ENCODE results near the gene HECW1. TPM values are rescaled to one million over a fixed set of nuclear protein-coding genes. Genes with fewer than 3 reads are reported as not detected.

The HECW1 gene
- polyA plus RNA-seq, 2 of the 4 experiments (the other 2 are of a cell fraction), result 11.3 TPM

DNA sequence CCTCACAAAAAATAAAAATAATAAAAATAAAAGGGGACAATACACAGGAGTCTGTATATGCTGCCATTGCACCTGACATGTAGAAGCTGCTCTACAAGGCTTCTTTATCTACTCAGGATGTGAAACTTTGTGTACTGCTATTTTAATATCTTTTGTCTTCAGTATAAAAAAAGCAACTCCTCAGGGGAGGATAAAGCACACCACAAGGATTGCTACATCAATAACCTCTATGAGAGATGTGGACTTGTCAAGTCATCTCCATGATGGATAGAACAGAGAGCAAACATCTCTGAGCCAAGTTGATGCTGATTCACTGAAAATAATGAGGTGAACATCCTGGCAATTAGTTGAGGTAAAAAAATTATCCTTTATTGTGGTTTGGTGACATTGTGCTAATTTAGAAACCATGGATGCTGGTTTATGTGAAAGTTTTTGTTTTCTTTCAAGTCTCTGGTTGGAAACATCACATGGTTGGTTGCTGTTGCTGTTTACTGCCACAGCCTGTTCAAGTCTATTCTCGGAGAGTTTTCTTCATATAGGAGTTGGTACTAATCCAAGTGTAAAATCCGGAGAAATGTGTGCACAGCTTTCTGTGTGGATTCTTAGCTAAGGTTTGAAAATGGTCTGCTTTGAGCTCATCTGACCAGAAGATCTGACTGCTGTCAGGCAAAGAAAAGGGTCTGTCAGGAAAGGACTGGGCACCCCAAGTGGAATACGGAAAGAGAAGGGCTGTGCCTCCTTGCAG is 1.5 kb upstream of the HECW1 start:
- Histone ChIP-seq H3K4me3 (no peak overlapping the region), H3K9me3 (no peaks in the 10 kb centered on the region), H3K4me2 (no peak overlapping the region), H3K4me1 (peaks cover 15% of the 10 kb centered on the region; the same call in 1 of the 3 replicates), H3K27ac (no peak overlapping the region)
- ATAC-seq, result no peak
- ChIA-PET CTCF (no interaction called here), POLR2A (no interaction called here)
- 25% methylated on average over 3 of the region's 3 CpGs for WGBS (ENCODE audit: missing lambda C conversion rate)
- no peak for FAIRE-seq
- TF ChIP-seq HEYL (CRISPR knock-in tag; IDR thresholded peaks at IDR 0.05) (no peak), PHF8 (IDR thresholded peaks at IDR 0.05; ENCODE audit: borderline replicate concordance, low read depth) (no peak), POLR2A (IDR thresholded peaks at IDR 0.05; ENCODE audit: low read length) (no peak)
- DNase-seq (ENCODE audit: low read depth in 1 of 2, low spot score in 1 of 2), result no peak

DNA sequence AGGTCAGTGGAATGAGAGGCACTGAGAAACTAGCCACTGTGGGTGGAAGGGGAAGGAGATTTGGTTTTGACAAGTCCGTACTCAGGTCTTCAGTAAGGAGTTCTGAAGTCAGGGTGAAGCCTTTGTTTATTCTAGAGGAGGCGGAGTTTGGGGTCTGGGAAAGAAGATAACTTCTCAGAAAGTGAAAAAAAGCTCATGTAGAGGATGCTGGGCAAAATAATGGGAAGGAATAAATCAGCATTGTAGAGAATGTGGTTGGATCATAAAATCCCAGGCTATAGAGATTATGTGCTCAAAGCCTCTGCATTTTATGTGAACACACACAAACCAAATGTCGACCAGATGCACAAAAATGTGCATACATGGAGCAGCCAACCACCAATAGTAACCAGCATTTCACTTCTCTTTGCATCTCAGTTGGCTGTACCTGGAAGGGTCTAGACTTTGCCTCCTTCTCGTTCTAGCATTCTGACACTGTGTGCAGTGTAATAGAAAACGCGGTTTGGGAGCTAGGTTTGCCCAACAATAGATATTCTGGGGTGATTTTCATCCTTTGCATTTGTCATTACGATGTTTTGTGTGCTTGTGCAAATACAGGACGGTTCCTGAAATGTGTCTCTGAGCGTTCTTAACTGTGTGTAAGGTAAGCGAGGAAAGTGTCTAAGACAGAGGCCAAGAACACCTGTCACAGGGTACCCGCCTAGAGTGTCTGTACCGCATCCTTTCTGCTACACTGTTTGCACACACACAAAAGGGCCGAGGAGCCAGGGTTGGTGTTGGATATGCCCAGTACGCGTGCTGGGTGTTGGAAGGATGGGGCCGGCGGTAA is 603 bp upstream of the HECW1 start:
- Histone ChIP-seq H3K9me3 (no peaks in the 10 kb centered on the region), H3K27ac (no peak overlapping the region), H3K4me1 (peaks cover 15% of the 10 kb centered on the region; the same call in 1 of the 3 replicates), H3K4me2 (peak overlapping the region; percentile 92), H3K4me3 (peak overlapping the region; percentile 42; the same call in 2 of the 3 replicates)
- ATAC-seq (peak in 1 of 2 experiments; percentile 13; a peak in 1 of 6 replicates), FAIRE-seq (no peak), DNase-seq (ENCODE audit: low read depth in 1 of 2, low spot score in 1 of 2) (no peak)
- POLR2A ChIA-PET, result no interaction called here
- TF ChIP-seq, protein P1, sequence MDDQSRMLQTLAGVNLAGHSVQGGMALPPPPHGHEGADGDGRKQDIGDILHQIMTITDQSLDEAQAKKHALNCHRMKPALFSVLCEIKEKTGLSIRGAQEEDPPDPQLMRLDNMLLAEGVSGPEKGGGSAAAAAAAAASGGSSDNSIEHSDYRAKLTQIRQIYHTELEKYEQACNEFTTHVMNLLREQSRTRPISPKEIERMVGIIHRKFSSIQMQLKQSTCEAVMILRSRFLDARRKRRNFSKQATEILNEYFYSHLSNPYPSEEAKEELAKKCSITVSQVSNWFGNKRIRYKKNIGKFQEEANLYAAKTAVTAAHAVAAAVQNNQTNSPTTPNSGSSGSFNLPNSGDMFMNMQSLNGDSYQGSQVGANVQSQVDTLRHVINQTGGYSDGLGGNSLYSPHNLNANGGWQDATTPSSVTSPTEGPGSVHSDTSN (IDR thresholded peaks at IDR 0.05), result no peak
- no peak for TF ChIP-seq CHD2 (IDR thresholded peaks at IDR 0.05; ENCODE audit: low read length, partially characterized antibody)
- no peak for TF ChIP-seq ZNF302 (CRISPR knock-in tag; IDR thresholded peaks at IDR 0.05)
- TF ChIP-seq PHF8 (IDR thresholded peaks at IDR 0.05; ENCODE audit: borderline replicate concordance, low read depth), result no peak
- TF ChIP-seq CEBPB (IDR thresholded peaks at IDR 0.05), result no peak
- TF ChIP-seq, protein P2, sequence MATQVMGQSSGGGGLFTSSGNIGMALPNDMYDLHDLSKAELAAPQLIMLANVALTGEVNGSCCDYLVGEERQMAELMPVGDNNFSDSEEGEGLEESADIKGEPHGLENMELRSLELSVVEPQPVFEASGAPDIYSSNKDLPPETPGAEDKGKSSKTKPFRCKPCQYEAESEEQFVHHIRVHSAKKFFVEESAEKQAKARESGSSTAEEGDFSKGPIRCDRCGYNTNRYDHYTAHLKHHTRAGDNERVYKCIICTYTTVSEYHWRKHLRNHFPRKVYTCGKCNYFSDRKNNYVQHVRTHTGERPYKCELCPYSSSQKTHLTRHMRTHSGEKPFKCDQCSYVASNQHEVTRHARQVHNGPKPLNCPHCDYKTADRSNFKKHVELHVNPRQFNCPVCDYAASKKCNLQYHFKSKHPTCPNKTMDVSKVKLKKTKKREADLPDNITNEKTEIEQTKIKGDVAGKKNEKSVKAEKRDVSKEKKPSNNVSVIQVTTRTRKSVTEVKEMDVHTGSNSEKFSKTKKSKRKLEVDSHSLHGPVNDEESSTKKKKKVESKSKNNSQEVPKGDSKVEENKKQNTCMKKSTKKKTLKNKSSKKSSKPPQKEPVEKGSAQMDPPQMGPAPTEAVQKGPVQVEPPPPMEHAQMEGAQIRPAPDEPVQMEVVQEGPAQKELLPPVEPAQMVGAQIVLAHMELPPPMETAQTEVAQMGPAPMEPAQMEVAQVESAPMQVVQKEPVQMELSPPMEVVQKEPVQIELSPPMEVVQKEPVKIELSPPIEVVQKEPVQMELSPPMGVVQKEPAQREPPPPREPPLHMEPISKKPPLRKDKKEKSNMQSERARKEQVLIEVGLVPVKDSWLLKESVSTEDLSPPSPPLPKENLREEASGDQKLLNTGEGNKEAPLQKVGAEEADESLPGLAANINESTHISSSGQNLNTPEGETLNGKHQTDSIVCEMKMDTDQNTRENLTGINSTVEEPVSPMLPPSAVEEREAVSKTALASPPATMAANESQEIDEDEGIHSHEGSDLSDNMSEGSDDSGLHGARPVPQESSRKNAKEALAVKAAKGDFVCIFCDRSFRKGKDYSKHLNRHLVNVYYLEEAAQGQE (IDR thresholded peaks at IDR 0.05), result no peak
- no peak for TF ChIP-seq SREBF2 (IDR thresholded peaks at IDR 0.05)
- TF ChIP-seq MAFK (IDR thresholded peaks at IDR 0.05; ENCODE audit: partially characterized antibody), result no peak
- no peak for TF ChIP-seq KDM1A (IDR thresholded peaks at IDR 0.05; ENCODE audit: low read depth)
- TF ChIP-seq NR3C1 (IDR thresholded peaks at IDR 0.05), result no peak
- TF ChIP-seq ZC3H11A (IDR thresholded peaks at IDR 0.05), result no peak
- TF ChIP-seq, protein P3, sequence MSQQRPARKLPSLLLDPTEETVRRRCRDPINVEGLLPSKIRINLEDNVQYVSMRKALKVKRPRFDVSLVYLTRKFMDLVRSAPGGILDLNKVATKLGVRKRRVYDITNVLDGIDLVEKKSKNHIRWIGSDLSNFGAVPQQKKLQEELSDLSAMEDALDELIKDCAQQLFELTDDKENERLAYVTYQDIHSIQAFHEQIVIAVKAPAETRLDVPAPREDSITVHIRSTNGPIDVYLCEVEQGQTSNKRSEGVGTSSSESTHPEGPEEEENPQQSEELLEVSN (IDR thresholded peaks at IDR 0.05; ENCODE audit: borderline replicate concordance, low read depth), result no peak
- TF ChIP-seq MYC (IDR thresholded peaks at IDR 0.05; ENCODE audit: borderline replicate concordance, low read length), result no peak
- no peak for TF ChIP-seq POLR2A (IDR thresholded peaks at IDR 0.05; ENCODE audit: low read length)
- no peak for TF ChIP-seq FOXS1 (CRISPR knock-in tag; IDR thresholded peaks at IDR 0.05)
- no peak for TF ChIP-seq EHF (CRISPR knock-in tag; IDR thresholded peaks at IDR 0.05)
- TF ChIP-seq POLR2AphosphoS2 (conservative IDR thresholded peaks at IDR 0.05; ENCODE audit: low read length), result no peak
- TF ChIP-seq, protein P4, sequence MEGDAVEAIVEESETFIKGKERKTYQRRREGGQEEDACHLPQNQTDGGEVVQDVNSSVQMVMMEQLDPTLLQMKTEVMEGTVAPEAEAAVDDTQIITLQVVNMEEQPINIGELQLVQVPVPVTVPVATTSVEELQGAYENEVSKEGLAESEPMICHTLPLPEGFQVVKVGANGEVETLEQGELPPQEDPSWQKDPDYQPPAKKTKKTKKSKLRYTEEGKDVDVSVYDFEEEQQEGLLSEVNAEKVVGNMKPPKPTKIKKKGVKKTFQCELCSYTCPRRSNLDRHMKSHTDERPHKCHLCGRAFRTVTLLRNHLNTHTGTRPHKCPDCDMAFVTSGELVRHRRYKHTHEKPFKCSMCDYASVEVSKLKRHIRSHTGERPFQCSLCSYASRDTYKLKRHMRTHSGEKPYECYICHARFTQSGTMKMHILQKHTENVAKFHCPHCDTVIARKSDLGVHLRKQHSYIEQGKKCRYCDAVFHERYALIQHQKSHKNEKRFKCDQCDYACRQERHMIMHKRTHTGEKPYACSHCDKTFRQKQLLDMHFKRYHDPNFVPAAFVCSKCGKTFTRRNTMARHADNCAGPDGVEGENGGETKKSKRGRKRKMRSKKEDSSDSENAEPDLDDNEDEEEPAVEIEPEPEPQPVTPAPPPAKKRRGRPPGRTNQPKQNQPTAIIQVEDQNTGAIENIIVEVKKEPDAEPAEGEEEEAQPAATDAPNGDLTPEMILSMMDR (IDR thresholded peaks at IDR 0.05), result no peak
- TF ChIP-seq, protein P5, sequence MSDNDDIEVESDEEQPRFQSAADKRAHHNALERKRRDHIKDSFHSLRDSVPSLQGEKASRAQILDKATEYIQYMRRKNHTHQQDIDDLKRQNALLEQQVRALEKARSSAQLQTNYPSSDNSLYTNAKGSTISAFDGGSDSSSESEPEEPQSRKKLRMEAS (IDR thresholded peaks at IDR 0.05), result no peak
- CTCF ChIA-PET, result interaction anchor here (0.6 to 1.5 kb wide), 2 partner anchors 170 to 327 kb away, joined by 3 to 4 read pairs; no protein-coding TSS in a partner anchor
- 32% methylated on average over 15 of the region's 17 CpGs for WGBS (ENCODE audit: missing lambda C conversion rate)
